Type B pancreatic cell (in vitro differentiated cells): ENCODE measurements around the gene OR51F1. TPM values are rescaled to one million over a fixed set of nuclear protein-coding genes. Genes with fewer than 3 reads are reported as not detected.
"Not testable (repeated sequence)": the region's sequence is repeated elsewhere in the genome, so short reads cannot be mapped to it uniquely, and the experiment has no call there.

Experiments used
- DNase-seq: peaks from one replicate; pipeline ENCODE4 v3.0.0; 2021; ENCODE audit warnings: mixed read lengths; ENCODE audit not compliant: unreplicated experiment; ENCODE audit errors: extremely low spot score
- H3K27ac Mint-ChIP-seq: 2 replicates; pipeline ENCODE4 v1.8.0; 2021; ENCODE audit warnings: mild to moderate bottlenecking, mixed read lengths
- H3K27me3 Mint-ChIP-seq: 2 replicates; pipeline ENCODE4 v1.8.0; 2021; ENCODE audit warnings: mixed read lengths
- H3K36me3 Mint-ChIP-seq: 2 replicates; pipeline ENCODE4 v1.8.0; 2021; ENCODE audit warnings: mixed read lengths
- H3K4me1 Mint-ChIP-seq: one replicate; pipeline ENCODE4 v1.8.0; 2021; ENCODE audit warnings: mixed read lengths; ENCODE audit not compliant: unreplicated experiment
- H3K4me3 Mint-ChIP-seq: 2 replicates; pipeline ENCODE4 v1.8.0; 2021; ENCODE audit warnings: mild to moderate bottlenecking, mixed read lengths
- H3K9me3 Mint-ChIP-seq: 2 replicates; pipeline ENCODE4 v1.8.0; 2021; ENCODE audit warnings: mixed read lengths
- CTCF ChIP-seq: fragments of 200-600 bp; sonication (generic); conservative IDR thresholded peaks from 2 replicates; pipeline ENCODE4 v1.5.0; 2021; ENCODE audit warnings: antibody characterized with exemption, mild to moderate bottlenecking
- long read RNA-seq: library from polyadenylated mRNA; unstranded; transcript quantifications from one replicate; pipeline ENCODE4 v2.0.0, GENCODE V29; 2020
- total RNA-seq: library from RNA; stranded (reverse); gene quantifications from 2 replicates; pipeline ENCODE4 v1.2.1, GENCODE V29; 2021; ENCODE audit warnings: low replicate concordance

Gene OR51F1, protein sequence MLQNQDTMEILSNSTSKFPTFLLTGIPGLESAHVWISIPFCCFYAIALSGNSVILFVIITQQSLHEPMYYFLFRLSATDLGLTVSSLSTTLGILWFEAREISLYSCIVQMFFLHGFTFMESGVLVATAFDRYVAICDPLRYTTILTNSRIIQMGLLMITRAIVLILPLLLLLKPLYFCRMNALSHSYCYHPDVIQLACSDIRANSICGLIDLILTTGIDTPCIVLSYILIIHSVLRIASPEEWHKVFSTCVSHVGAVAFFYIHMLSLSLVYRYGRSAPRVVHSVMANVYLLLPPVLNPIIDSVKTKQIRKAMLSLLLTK
- not detected in 2 replicates for total RNA-seq
- long read RNA-seq, result 0 reads

DNA sequence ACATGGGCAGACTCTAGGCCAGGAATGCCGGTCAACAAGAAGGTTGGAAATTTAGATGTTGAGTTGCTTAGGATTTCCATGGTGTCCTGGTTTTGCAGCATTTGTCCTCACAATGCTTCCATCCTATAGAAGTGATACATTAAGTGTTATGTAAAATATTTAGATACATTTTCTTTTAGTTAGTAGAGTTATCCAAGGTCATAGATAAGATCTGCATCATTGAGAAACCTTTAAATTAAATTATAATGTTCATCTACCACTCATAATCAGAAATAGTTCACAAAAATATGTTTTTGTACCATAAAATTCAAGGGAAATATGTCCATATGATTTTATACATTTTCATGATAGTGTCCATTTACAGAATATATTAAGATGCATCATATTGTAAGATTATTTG, at the start of gene OR51F1:
OR51F1 (minus strand) TSS at position 101 of the 400 bp plus-strand sequence; CDS start at position 101, 0 bp downstream.
- no peak for DNase-seq

GRCh38 chr11:4809246-4809645, 39.5 kb upstream of the OR51F1 start:
- DNase-seq, result no peak
- Mint-ChIP-seq H3K27me3 (no peaks in the 10 kb centered on the region), H3K4me3 (no peak overlapping the region), H3K9me3 (no peaks in the 10 kb centered on the region), H3K36me3 (no peaks in the 10 kb centered on the region), H3K4me1 (no peaks in the 10 kb centered on the region), H3K27ac (no peak overlapping the region)
- TF ChIP-seq CTCF, result no peak

More for the DNA sequence above, at the start of gene OR51F1:
- Mint-ChIP-seq H3K27me3 (no peaks in the 10 kb centered on the region), H3K36me3 (no peaks in the 10 kb centered on the region), H3K27ac (no peak within 1 kb of the TSS), H3K4me1 (no peaks in the 10 kb centered on the region), H3K4me3 (no peak within 1 kb of the TSS), H3K9me3 (no peaks in the 10 kb centered on the region)
- no peak for TF ChIP-seq CTCF

DNA sequence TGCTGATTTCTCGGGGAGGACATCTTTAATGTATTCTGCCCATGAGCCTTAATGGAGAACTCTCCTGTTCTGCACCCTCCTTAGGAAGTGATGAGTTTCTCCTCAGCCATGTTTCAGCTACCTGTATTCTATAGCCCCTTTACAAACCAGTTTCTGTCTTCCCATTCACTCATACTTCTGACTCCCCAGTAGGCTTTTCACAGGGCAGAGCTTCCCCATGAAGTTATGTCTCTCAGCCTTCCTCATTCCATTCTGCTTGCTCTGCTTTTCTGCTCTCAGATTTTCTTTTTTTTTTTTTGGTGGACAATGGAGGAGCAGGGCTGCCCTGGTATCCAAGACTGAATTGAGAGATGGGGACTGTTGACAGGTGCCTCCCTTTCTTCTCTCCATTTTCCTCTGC, 38.7 kb upstream of the OR51F1 start:
- H3K27me3 Mint-ChIP-seq, result no peaks in the 10 kb centered on the region

DNA sequence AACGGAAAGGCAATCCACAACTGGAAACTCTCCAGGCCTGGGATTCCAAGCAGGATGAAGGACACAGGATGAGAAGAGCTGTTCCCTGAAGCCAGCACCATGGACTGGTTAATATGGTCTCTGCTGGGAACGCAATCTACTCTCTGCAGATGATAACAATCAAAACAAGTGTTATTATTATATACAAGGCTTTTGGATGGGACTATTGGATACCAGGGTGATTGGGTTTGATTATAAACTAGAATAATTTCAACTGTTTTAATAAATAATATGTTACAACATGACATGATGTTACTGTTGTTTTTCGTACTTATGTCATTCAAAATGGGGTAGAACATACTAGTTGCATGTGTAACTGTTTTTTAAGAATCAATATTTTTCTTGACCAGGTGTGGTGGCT, 34.5 kb upstream of the OR51F1 start, which contains the start of gene OR52R1:
OR52R1 (minus strand) TSS at position 101 of the 400 bp plus-strand sequence; CDS start at position 101, 0 bp downstream.
- no peak for TF ChIP-seq CTCF
- H3K4me3 Mint-ChIP-seq, result no peak within 1 kb of the TSS
- DNase-seq, result no peak
- H3K9me3 Mint-ChIP-seq, result no peaks in the 10 kb centered on the region
- no peaks in the 10 kb centered on the region for H3K27me3 Mint-ChIP-seq
- no peak within 1 kb of the TSS for H3K27ac Mint-ChIP-seq
- no peaks in the 10 kb centered on the region for H3K36me3 Mint-ChIP-seq
- H3K4me1 Mint-ChIP-seq, result no peaks in the 10 kb centered on the region

More for the DNA sequence above, 38.7 kb upstream of the OR51F1 start:
- Mint-ChIP-seq H3K9me3 (no peaks in the 10 kb centered on the region), H3K4me1 (no peaks in the 10 kb centered on the region), H3K36me3 (no peaks in the 10 kb centered on the region), H3K27ac (peak overlapping the region; percentile 8), H3K4me3 (no peak overlapping the region)
- no peak for TF ChIP-seq CTCF
- DNase-seq, result no peak

- not testable (repeated sequence) for H3K27ac Mint-ChIP-seq
These were observed 31.6 kb upstream of the OR51F1 start for GRCh38 chr11:4801316-4801715.

GRCh38 chr11:4798427-4799183, 28.9 kb upstream of the OR51F1 start:
- Mint-ChIP-seq H3K36me3 (no peaks in the 10 kb centered on the region), H3K27me3 (no peaks in the 10 kb centered on the region), H3K9me3 (no peaks in the 10 kb centered on the region), H3K27ac (no peak overlapping the region), H3K4me3 (no peak overlapping the region), H3K4me1 (no peaks in the 10 kb centered on the region)
- TF ChIP-seq CTCF, result no peak
- no peak for DNase-seq

More at GRCh38 chr11:4801316-4801715, 31.6 kb upstream of the OR51F1 start:
- not testable (repeated sequence) for H3K9me3 Mint-ChIP-seq, H3K36me3 Mint-ChIP-seq, DNase-seq, H3K27me3 Mint-ChIP-seq, H3K4me1 Mint-ChIP-seq, H3K4me3 Mint-ChIP-seq
